Measurements from ENCODE around the gene NQO2.

Gene NQO2

GRCh38 chr6:3035397-3035796 lies 35.7 kb downstream of the NQO2 start:
- no peak overlapping the region for H2BK12ac ChIP-seq (ENCODE audit: low read length in 2 of 2)
- H3K27me3 ChIP-seq (ENCODE audit: control insufficient read depth in 1 of 2, insufficient read depth in 1 of 2, low read length in 2 of 2): no peaks in the 10 kb centered on the region
- H2BK120ac ChIP-seq (ENCODE audit: low read depth, low read length): no peak overlapping the region
- no peak overlapping the region for H4K8ac ChIP-seq (ENCODE audit: low read length)
- no peaks in the 10 kb centered on the region for H3K4me1 ChIP-seq (ENCODE audit: control insufficient read depth, insufficient read depth, low read depth, low read length)
- no peak overlapping the region for H2BK5ac ChIP-seq (ENCODE audit: low read depth, low read length, poor library complexity, severe bottlenecking)
- no peak overlapping the region for H3K4me3 ChIP-seq (ENCODE audit: insufficient read depth in 1 of 2, low read depth in 1 of 2, low read length in 2 of 2)
- H2BK15ac ChIP-seq (ENCODE audit: low read depth, poor library complexity, severe bottlenecking): no peak overlapping the region
- 71% methylated on average over 4 of the region's 5 CpGs for WGBS
- no peak overlapping the region for H3K18ac ChIP-seq (ENCODE audit: low read depth in 1 of 2, low read length in 2 of 2)
- H2AK5ac ChIP-seq (ENCODE audit: low read length, severe bottlenecking): no peak overlapping the region
- H3K36me3 ChIP-seq (ENCODE audit: control insufficient read depth in 1 of 2, insufficient read depth in 2 of 2, low read depth in 1 of 2, low read length in 2 of 2): no peaks in the 10 kb centered on the region
- no peak overlapping the region for H3K9ac ChIP-seq (ENCODE audit: low read length)
- no peak overlapping the region for H3K4ac ChIP-seq (ENCODE audit: low read depth in 1 of 2, low read length in 2 of 2)
- H3K14ac ChIP-seq (ENCODE audit: low read length in 2 of 2): no peak overlapping the region
- H4K91ac ChIP-seq (ENCODE audit: low read length): no peak overlapping the region
- no peaks in the 10 kb centered on the region for H3K79me1 ChIP-seq (replicated peaks; ENCODE audit: low read length, poor library complexity, severe bottlenecking)
- no peak for DNase-seq
- no peaks in the 10 kb centered on the region for H3K9me3 ChIP-seq (ENCODE audit: control insufficient read depth, low read length)
- no peak overlapping the region for H3K27ac ChIP-seq (ENCODE audit: low read length, poor library complexity, severe bottlenecking)
- H3K23ac ChIP-seq (ENCODE audit: low read length in 2 of 2): no peak overlapping the region
- H3K4me2 ChIP-seq (ENCODE audit: low read length, poor library complexity, severe bottlenecking): no peak overlapping the region
- H2AFZ ChIP-seq (ENCODE audit: low read depth, low read length): no peak overlapping the region

- Histone ChIP-seq H4K8ac (ENCODE audit: low read length) (no peak overlapping the region), H3K36me3 (ENCODE audit: control insufficient read depth in 1 of 2, insufficient read depth in 2 of 2, low read depth in 1 of 2, low read length in 2 of 2) (no peaks in the 10 kb centered on the region), H3K27ac (ENCODE audit: low read length, poor library complexity, severe bottlenecking) (no peak overlapping the region), H3K79me1 (replicated peaks; ENCODE audit: low read length, poor library complexity, severe bottlenecking) (no peaks in the 10 kb centered on the region), H3K27me3 (ENCODE audit: control insufficient read depth in 1 of 2, insufficient read depth in 1 of 2, low read length in 2 of 2) (no peaks in the 10 kb centered on the region), H2AFZ (ENCODE audit: low read depth, low read length) (no peak overlapping the region), H3K9ac (ENCODE audit: low read length) (no peak overlapping the region), H2BK15ac (ENCODE audit: low read depth, poor library complexity, severe bottlenecking) (no peak overlapping the region), H3K4me1 (ENCODE audit: control insufficient read depth, insufficient read depth, low read depth, low read length) (no peaks in the 10 kb centered on the region), H2BK12ac (ENCODE audit: low read length in 2 of 2) (no peak overlapping the region), H3K9me3 (ENCODE audit: control insufficient read depth, low read length) (no peaks in the 10 kb centered on the region), H2BK5ac (ENCODE audit: low read depth, low read length, poor library complexity, severe bottlenecking) (no peak overlapping the region), H2AK5ac (ENCODE audit: low read length, severe bottlenecking) (no peak overlapping the region), H3K4ac (ENCODE audit: low read depth in 1 of 2, low read length in 2 of 2) (no peak overlapping the region), H3K4me3 (ENCODE audit: insufficient read depth in 1 of 2, low read depth in 1 of 2, low read length in 2 of 2) (no peak overlapping the region), H3K4me2 (ENCODE audit: low read length, poor library complexity, severe bottlenecking) (no peak overlapping the region), H3K18ac (ENCODE audit: low read depth in 1 of 2, low read length in 2 of 2) (no peak overlapping the region), H2BK120ac (ENCODE audit: low read depth, low read length) (no peak overlapping the region), H4K91ac (ENCODE audit: low read length) (no peak overlapping the region), H3K14ac (ENCODE audit: low read length in 2 of 2) (no peak overlapping the region), H3K23ac (ENCODE audit: low read length in 2 of 2) (no peak overlapping the region)
- 85% methylated on average over 19 of the region's 19 CpGs for WGBS
- no peak for DNase-seq
Measured at GRCh38 chr6:3036861-3037637, 37.4 kb downstream of the NQO2 start.

GRCh38 chr6:3037638-3038365 lies 38.1 kb downstream of the NQO2 start:
- Histone ChIP-seq H2AFZ (ENCODE audit: low read depth, low read length) (no peak overlapping the region), H3K4me3 (ENCODE audit: insufficient read depth in 1 of 2, low read depth in 1 of 2, low read length in 2 of 2) (no peak overlapping the region), H3K9me3 (ENCODE audit: control insufficient read depth, low read length) (no peaks in the 10 kb centered on the region), H2AK5ac (ENCODE audit: low read length, severe bottlenecking) (no peak overlapping the region), H2BK15ac (ENCODE audit: low read depth, poor library complexity, severe bottlenecking) (no peak overlapping the region), H3K79me1 (replicated peaks; ENCODE audit: low read length, poor library complexity, severe bottlenecking) (no peaks in the 10 kb centered on the region), H2BK5ac (ENCODE audit: low read depth, low read length, poor library complexity, severe bottlenecking) (no peak overlapping the region), H3K18ac (ENCODE audit: low read depth in 1 of 2, low read length in 2 of 2) (no peak overlapping the region), H3K36me3 (ENCODE audit: control insufficient read depth in 1 of 2, insufficient read depth in 2 of 2, low read depth in 1 of 2, low read length in 2 of 2) (no peaks in the 10 kb centered on the region), H3K4ac (ENCODE audit: low read depth in 1 of 2, low read length in 2 of 2) (no peak overlapping the region), H3K14ac (ENCODE audit: low read length in 2 of 2) (no peak overlapping the region), H3K9ac (ENCODE audit: low read length) (no peak overlapping the region), H4K8ac (ENCODE audit: low read length) (no peak overlapping the region), H3K4me1 (ENCODE audit: control insufficient read depth, insufficient read depth, low read depth, low read length) (no peaks in the 10 kb centered on the region), H4K91ac (ENCODE audit: low read length) (no peak overlapping the region), H3K23ac (ENCODE audit: low read length in 2 of 2) (no peak overlapping the region), H2BK120ac (ENCODE audit: low read depth, low read length) (no peak overlapping the region), H2BK12ac (ENCODE audit: low read length in 2 of 2) (no peak overlapping the region), H3K27ac (ENCODE audit: low read length, poor library complexity, severe bottlenecking) (no peak overlapping the region), H3K4me2 (ENCODE audit: low read length, poor library complexity, severe bottlenecking) (no peak overlapping the region), H3K27me3 (ENCODE audit: control insufficient read depth in 1 of 2, insufficient read depth in 1 of 2, low read length in 2 of 2) (no peaks in the 10 kb centered on the region)
- WGBS: 96% methylated on average over 7 of the region's 7 CpGs
- no peak for DNase-seq

DNA sequence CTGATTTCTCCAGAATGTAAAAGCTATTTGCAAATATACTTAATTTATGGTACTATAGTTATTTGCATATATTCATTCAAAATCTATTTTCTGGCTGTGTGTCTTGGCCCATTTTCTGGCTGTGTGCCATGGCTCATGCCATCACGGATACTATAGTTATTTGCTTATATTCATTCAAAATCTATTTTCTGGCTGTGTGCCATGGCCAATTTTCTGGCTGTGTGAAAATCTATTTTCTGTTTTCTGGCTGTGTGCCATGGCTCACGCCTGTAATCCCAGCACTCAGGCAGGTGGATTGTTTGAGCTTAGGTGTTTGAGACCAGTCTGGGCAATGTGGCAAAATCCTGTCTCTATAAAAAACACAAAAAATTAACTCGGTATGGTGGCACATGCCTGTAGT lies 39.7 kb downstream of the NQO2 start:
- no peaks in the 10 kb centered on the region for H3K9me3 ChIP-seq (ENCODE audit: control insufficient read depth, low read length)
- H3K9ac ChIP-seq (ENCODE audit: low read length): no peak overlapping the region
- no peak overlapping the region for H2BK12ac ChIP-seq (ENCODE audit: low read length in 2 of 2)
- H3K4me2 ChIP-seq (ENCODE audit: low read length, poor library complexity, severe bottlenecking): no peak overlapping the region
- no peak overlapping the region for H3K4me3 ChIP-seq (ENCODE audit: insufficient read depth in 1 of 2, low read depth in 1 of 2, low read length in 2 of 2)
- no peak overlapping the region for H3K23ac ChIP-seq (ENCODE audit: low read length in 2 of 2)
- H3K18ac ChIP-seq (ENCODE audit: low read depth in 1 of 2, low read length in 2 of 2): no peak overlapping the region
- no peak overlapping the region for H2BK5ac ChIP-seq (ENCODE audit: low read depth, low read length, poor library complexity, severe bottlenecking)
- H3K4me1 ChIP-seq (ENCODE audit: control insufficient read depth, insufficient read depth, low read depth, low read length): no peaks in the 10 kb centered on the region
- H4K8ac ChIP-seq (ENCODE audit: low read length): no peak overlapping the region
- no peak overlapping the region for H2BK15ac ChIP-seq (ENCODE audit: low read depth, poor library complexity, severe bottlenecking)
- no peak overlapping the region for H4K91ac ChIP-seq (ENCODE audit: low read length)
- no peak overlapping the region for H3K14ac ChIP-seq (ENCODE audit: low read length in 2 of 2)
- no peak overlapping the region for H2AK5ac ChIP-seq (ENCODE audit: low read length, severe bottlenecking)
- no peak overlapping the region for H2AFZ ChIP-seq (ENCODE audit: low read depth, low read length)
- no peaks in the 10 kb centered on the region for H3K27me3 ChIP-seq (ENCODE audit: control insufficient read depth in 1 of 2, insufficient read depth in 1 of 2, low read length in 2 of 2)
- H3K79me1 ChIP-seq (replicated peaks; ENCODE audit: low read length, poor library complexity, severe bottlenecking): no peaks in the 10 kb centered on the region
- H3K27ac ChIP-seq (ENCODE audit: low read length, poor library complexity, severe bottlenecking): no peak overlapping the region
- no peak overlapping the region for H2BK120ac ChIP-seq (ENCODE audit: low read depth, low read length)
- WGBS: 100% methylated on average over 2 of the region's 3 CpGs
- H3K4ac ChIP-seq (ENCODE audit: low read depth in 1 of 2, low read length in 2 of 2): no peak overlapping the region
- DNase-seq: no peak
- H3K36me3 ChIP-seq (ENCODE audit: control insufficient read depth in 1 of 2, insufficient read depth in 2 of 2, low read depth in 1 of 2, low read length in 2 of 2): no peaks in the 10 kb centered on the region
